Neural cell (in vitro differentiated cells): ENCODE results near the gene PLEKHG5.

Source experiments
- CTCF ChIP-seq: fragments of 450-650 bp; IDR thresholded peaks from 2 replicates; pipeline ENCODE4 v1.5.1; 2014; ENCODE audit warnings: antibody characterized with exemption, mild to moderate bottlenecking, moderate library complexity; ENCODE audit not compliant: poor library complexity, severe bottlenecking
- EZH2 ChIP-seq: fragments of 200-600, 300-800 bp; shearing (Covaris generic), sonication (generic); IDR thresholded peaks from 2 replicates; pipeline ENCODE4 v1.6.1; 2014; ENCODE audit warnings: antibody characterized with exemption, low read length, borderline replicate concordance, mild to moderate bottlenecking; ENCODE audit not compliant: insufficient read depth, poor library complexity, severe bottlenecking
- RAD21 ChIP-seq: fragments of 450-650 bp; conservative IDR thresholded peaks from 2 replicates; pipeline ENCODE4 v1.6.1; 2014; ENCODE audit warnings: antibody characterized with exemption, mild to moderate bottlenecking, moderate library complexity
- REST ChIP-seq: IDR thresholded peaks from 2 replicates; pipeline ENCODE4 v1.6.1; 2012; ENCODE audit warnings: borderline replicate concordance
- SMC3 ChIP-seq: fragments of 450-650 bp; conservative IDR thresholded peaks from 2 replicates; pipeline ENCODE4 v1.6.1; 2014; ENCODE audit warnings: antibody characterized with exemption, mild to moderate bottlenecking, moderate library complexity; ENCODE audit not compliant: poor library complexity
- TAF1 ChIP-seq: IDR thresholded peaks from 2 replicates; pipeline ENCODE4 v1.6.1; 2012; ENCODE audit warnings: low read depth

GRCh38 chr1:6485168-6486101 lies 6.0 kb downstream of the PLEKHG5 start:
- no peak for TF ChIP-seq CTCF
- TF ChIP-seq REST: no peak
- TF ChIP-seq TAF1: no peak
- no peak for TF ChIP-seq EZH2
- TF ChIP-seq SMC3: no peak
- TF ChIP-seq RAD21: no peak
